Neural crest cell (in vitro differentiated cells): ENCODE data around the gene MYO15B. TPM values are rescaled to one million over a fixed set of nuclear protein-coding genes. Genes with fewer than 3 reads are reported as not detected.
"Not testable (repeated sequence)": the region's sequence is repeated elsewhere in the genome, so short reads cannot be mapped to it uniquely, and the experiment has no call there.

Source experiments
- DNase-seq: peaks from one replicate; pipeline ENCODE4 v3.0.0; 2021; ENCODE audit warnings: low read depth, mixed read lengths, low spot score
- H3K27ac Mint-ChIP-seq: one replicate; pipeline ENCODE4 v1.8.0; 2021; ENCODE audit warnings: mild to moderate bottlenecking, mixed read lengths; ENCODE audit not compliant: unreplicated experiment
- H3K27me3 Mint-ChIP-seq: 2 replicates; pipeline ENCODE4 v1.8.0; 2021; ENCODE audit warnings: low read depth, mild to moderate bottlenecking, mixed read lengths
- H3K36me3 Mint-ChIP-seq: 2 replicates; pipeline ENCODE4 v1.8.0; 2021; ENCODE audit warnings: low read depth, mild to moderate bottlenecking, mixed read lengths
- H3K4me1 Mint-ChIP-seq: 2 replicates; pipeline ENCODE4 v1.8.0; 2021; ENCODE audit warnings: mixed read lengths
- H3K4me3 Mint-ChIP-seq: one replicate; pipeline ENCODE4 v1.8.0; 2021; ENCODE audit warnings: mild to moderate bottlenecking, mixed read lengths
- H3K9me3 Mint-ChIP-seq: 2 replicates; pipeline ENCODE4 v1.8.0; 2021; ENCODE audit warnings: mixed read lengths
- total RNA-seq: library from RNA; stranded (reverse); gene quantifications from 2 replicates; pipeline ENCODE4 v1.2.1, GENCODE V29; 2021
- TF ChIP-seq, protein P1 (sequence below): fragments of 200-600 bp; sonication (generic); conservative IDR thresholded peaks from 2 replicates; pipeline ENCODE4 v1.5.0; 2021; ENCODE audit warnings: antibody characterized with exemption, mild to moderate bottlenecking

Gene MYO15B
- total RNA-seq, 1 donor from 2014 or later: 23.7 TPM

GRCh38 chr17:75590849-75591721, 3.5 kb downstream of the MYO15B start:
- Mint-ChIP-seq H3K4me3 (peak overlapping the region; percentile 46), H3K9me3 (no peaks in the 10 kb centered on the region), H3K27ac (peak overlapping the region; percentile 14), H3K36me3 (peaks cover under 1% of the 10 kb centered on the region), H3K4me1 (peaks cover 5% of the 10 kb centered on the region), H3K27me3 (peaks cover 15% of the 10 kb centered on the region)
- DNase-seq: no peak
- TF ChIP-seq, protein P1, sequence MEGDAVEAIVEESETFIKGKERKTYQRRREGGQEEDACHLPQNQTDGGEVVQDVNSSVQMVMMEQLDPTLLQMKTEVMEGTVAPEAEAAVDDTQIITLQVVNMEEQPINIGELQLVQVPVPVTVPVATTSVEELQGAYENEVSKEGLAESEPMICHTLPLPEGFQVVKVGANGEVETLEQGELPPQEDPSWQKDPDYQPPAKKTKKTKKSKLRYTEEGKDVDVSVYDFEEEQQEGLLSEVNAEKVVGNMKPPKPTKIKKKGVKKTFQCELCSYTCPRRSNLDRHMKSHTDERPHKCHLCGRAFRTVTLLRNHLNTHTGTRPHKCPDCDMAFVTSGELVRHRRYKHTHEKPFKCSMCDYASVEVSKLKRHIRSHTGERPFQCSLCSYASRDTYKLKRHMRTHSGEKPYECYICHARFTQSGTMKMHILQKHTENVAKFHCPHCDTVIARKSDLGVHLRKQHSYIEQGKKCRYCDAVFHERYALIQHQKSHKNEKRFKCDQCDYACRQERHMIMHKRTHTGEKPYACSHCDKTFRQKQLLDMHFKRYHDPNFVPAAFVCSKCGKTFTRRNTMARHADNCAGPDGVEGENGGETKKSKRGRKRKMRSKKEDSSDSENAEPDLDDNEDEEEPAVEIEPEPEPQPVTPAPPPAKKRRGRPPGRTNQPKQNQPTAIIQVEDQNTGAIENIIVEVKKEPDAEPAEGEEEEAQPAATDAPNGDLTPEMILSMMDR: no peak

DNA sequence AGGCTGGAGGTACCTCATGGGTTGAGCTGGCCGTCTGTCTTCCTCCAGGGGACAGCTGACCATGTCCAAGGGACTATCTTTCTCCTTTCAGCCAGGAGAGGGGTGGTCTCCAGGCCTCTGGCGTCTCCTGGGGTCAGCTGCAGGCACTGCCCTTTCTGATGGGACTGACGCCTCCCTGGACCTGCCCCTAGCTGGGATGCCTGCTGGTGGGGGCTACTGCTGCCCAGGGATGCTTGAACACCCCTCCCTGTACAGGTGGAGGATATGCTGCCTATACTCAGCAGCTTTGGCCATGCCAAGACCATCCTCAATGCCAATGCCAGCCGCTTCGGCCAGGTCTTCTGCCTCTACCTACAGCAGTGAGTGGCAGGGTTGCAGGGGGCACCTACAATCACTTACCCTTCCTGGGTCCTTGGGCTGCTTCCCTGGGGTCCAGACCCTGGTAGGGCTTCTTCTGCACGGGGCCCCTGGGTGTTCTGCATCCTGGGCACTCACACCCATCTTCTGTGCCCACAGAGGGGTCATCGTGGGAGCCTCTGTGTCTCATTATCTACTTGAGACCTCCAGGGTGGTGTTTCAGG, 4.2 kb downstream of the MYO15B start:
- no peak for DNase-seq
- H3K36me3 Mint-ChIP-seq: no peaks in the 10 kb centered on the region
- peaks cover 10% of the 10 kb centered on the region for H3K27me3 Mint-ChIP-seq
- H3K4me1 Mint-ChIP-seq: peaks cover 5% of the 10 kb centered on the region
- no peaks in the 10 kb centered on the region for H3K9me3 Mint-ChIP-seq
- peak overlapping the region; percentile 41 for H3K4me3 Mint-ChIP-seq
- TF ChIP-seq, protein P1: no peak
- no peak overlapping the region for H3K27ac Mint-ChIP-seq

GRCh38 chr17:75592348-75593020, 4.9 kb downstream of the MYO15B start:
- H3K27ac Mint-ChIP-seq: no peak overlapping the region
- H3K9me3 Mint-ChIP-seq: no peaks in the 10 kb centered on the region
- no peak for DNase-seq
- H3K4me1 Mint-ChIP-seq: peaks cover under 1% of the 10 kb centered on the region
- TF ChIP-seq, protein P1: no peak
- H3K4me3 Mint-ChIP-seq: no peak overlapping the region
- no peaks in the 10 kb centered on the region for H3K36me3 Mint-ChIP-seq
- H3K27me3 Mint-ChIP-seq: peaks cover 3% of the 10 kb centered on the region

DNA sequence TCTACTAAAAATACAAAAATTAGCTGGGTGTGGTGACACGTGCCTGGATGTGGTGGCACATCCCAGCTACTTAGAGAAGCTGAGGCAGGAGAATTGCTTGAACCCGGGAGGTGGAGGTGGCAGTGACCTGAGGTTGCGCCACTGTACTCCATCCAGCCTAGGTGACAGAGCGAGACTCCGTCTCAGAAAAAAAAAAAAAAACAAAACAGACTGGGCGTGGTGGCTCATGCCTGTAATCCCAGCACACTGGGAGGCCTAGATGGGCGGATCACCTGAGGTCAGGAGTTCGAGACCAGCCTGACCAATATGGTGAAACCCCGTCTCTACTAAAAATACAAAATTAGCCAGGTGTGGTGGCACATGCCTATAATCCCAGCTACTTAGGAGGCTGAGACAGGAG, 5.8 kb downstream of the MYO15B start:
- DNase-seq, H3K27ac Mint-ChIP-seq, H3K4me1 Mint-ChIP-seq, H3K27me3 Mint-ChIP-seq, H3K4me3 Mint-ChIP-seq, H3K9me3 Mint-ChIP-seq, H3K36me3 Mint-ChIP-seq: not testable (repeated sequence)

GRCh38 chr17:75594499-75595283, 7.1 kb downstream of the MYO15B start:
- DNase-seq: no peak
- Mint-ChIP-seq H3K36me3 (no peaks in the 10 kb centered on the region), H3K4me3 (no peak overlapping the region), H3K4me1 (no peaks in the 10 kb centered on the region), H3K9me3 (no peaks in the 10 kb centered on the region), H3K27ac (no peak overlapping the region), H3K27me3 (no peaks in the 10 kb centered on the region)
- TF ChIP-seq, protein P1: no peak
